H1 (cell line): ENCODE results near the gene SLC15A2. TPM values are rescaled to one million over a fixed set of nuclear protein-coding genes. Genes with fewer than 3 reads are reported as not detected.

ENCODE experiments used
- CTCF ChIA-PET: fragments of 300-600 bp; sonication (Branson Sonifier 250); formaldehyde crosslinking; loops from one replicate; lab custom pipeline; 2021; ENCODE audit not compliant: partially characterized antibody; lab: Charles Lee
- POLR2A ChIA-PET: fragments of 300-600 bp; sonication (Branson Sonifier 250); formaldehyde crosslinking; loops from one replicate; lab custom pipeline; 2021; ENCODE audit warnings: inconsistent platforms; ENCODE audit not compliant: partially characterized antibody; lab: Charles Lee
- DNase-seq, 2 experiments: peaks; one replicate each; pipeline versions ENCODE4 v3.0.0 to v3.0.0-alpha.2; 2010 to 2022; ENCODE audit warnings: low spot score in 2 of 2, low read depth in 1 of 2, mixed read lengths in 1 of 2
- FAIRE-seq: peaks from 2 replicates; lab custom pipeline; 2011; peaks lifted over from hg19 to GRCh38; lab: Jason Lieb, UNC
- H2AFZ ChIP-seq: 2 replicates; pipeline ENCODE4 v1.8.1; 2012; ENCODE audit warnings: low read length, inconsistent platforms
- H2AK5ac ChIP-seq: 2 replicates; pipeline ENCODE4 v1.6.1; 2013; ENCODE audit warnings: low read depth, low read length
- H2BK120ac ChIP-seq: replicated peaks from 2 replicates; pipeline ENCODE3; 2013; ENCODE audit warnings: low read depth, low read length, inconsistent platforms
- H2BK12ac ChIP-seq: 2 replicates; pipeline ENCODE4 v1.6.1; 2013; ENCODE audit warnings: low read depth, low read length
- H2BK15ac ChIP-seq: 2 replicates; pipeline ENCODE4 v1.6.1; 2013; ENCODE audit warnings: low read length
- H2BK20ac ChIP-seq: 2 replicates; pipeline ENCODE4 v1.6.1; 2013; ENCODE audit warnings: low read length
- H2BK5ac ChIP-seq: 2 replicates; pipeline ENCODE4 v1.6.1; 2013; ENCODE audit warnings: low read depth, low read length
- H3K14ac ChIP-seq: 2 replicates; pipeline ENCODE4 v1.6.1; 2013; ENCODE audit warnings: inconsistent platforms; ENCODE audit not compliant: insufficient read length
- H3K18ac ChIP-seq: 2 replicates; pipeline ENCODE4 v1.6.1; 2013; ENCODE audit warnings: low read length; ENCODE audit errors: extremely low read depth
- H3K23ac ChIP-seq: 2 replicates; pipeline ENCODE4 v1.6.1; 2013; ENCODE audit warnings: inconsistent platforms; ENCODE audit not compliant: insufficient read length
- H3K23me2 ChIP-seq: 2 replicates; pipeline ENCODE4 v1.6.1; 2013; ENCODE audit warnings: low read depth, low read length
- H3K27ac ChIP-seq: 2 replicates; pipeline ENCODE4 v1.6.1; 2011; ENCODE audit warnings: low read depth, low read length, inconsistent platforms
- H3K27me3 ChIP-seq, 4 experiments: replicated peaks in 1 of 4; 1 replicate in 1 of 4; 2 replicates in 3 of 4; pipeline versions ENCODE4 v1.6.1 to v1.8.1; 2011 to 2013; ENCODE audit warnings: low read length in 3 of 4, mild to moderate bottlenecking in 3 of 4, inconsistent platforms in 2 of 4, mixed read lengths in 2 of 4, moderate library complexity in 1 of 4; ENCODE audit not compliant: control insufficient read depth in 3 of 4, insufficient read depth in 3 of 4; ENCODE audit errors: extremely low read depth in 1 of 4
- H3K36me3 ChIP-seq, 4 experiments: 2 replicates each; pipeline versions ENCODE4 v1.6.1 to v1.8.1; 2011 to 2013; ENCODE audit warnings: mild to moderate bottlenecking in 4 of 4, low read length in 3 of 4, moderate library complexity in 2 of 4, control low read depth in 1 of 4, inconsistent platforms in 1 of 4; ENCODE audit not compliant: insufficient read depth in 4 of 4, control insufficient read depth in 2 of 4
- H3K4ac ChIP-seq: replicated peaks from 2 replicates; pipeline ENCODE3; 2013; ENCODE audit warnings: low read length, low read depth, mixed read lengths, inconsistent platforms; ENCODE audit not compliant: insufficient read length
- H3K4me1 ChIP-seq, 4 experiments: replicated peaks in 1 of 4; 1 replicate in 1 of 4; 2 replicates in 3 of 4; pipeline versions ENCODE4 v1.6.1 to v1.8.1; 2011 to 2013; ENCODE audit warnings: low read length in 3 of 4, inconsistent platforms in 2 of 4, mixed read lengths in 1 of 4; ENCODE audit not compliant: insufficient read depth in 4 of 4, control insufficient read depth in 3 of 4
- H3K4me2 ChIP-seq, 2 experiments: 2 replicates each; pipeline versions ENCODE4 v1.6.1 to v1.8.1; 2011 to 2013; ENCODE audit warnings: low read depth in 2 of 2, low read length in 2 of 2, control low read depth in 1 of 2, inconsistent platforms in 1 of 2, mild to moderate bottlenecking in 1 of 2; ENCODE audit not compliant: insufficient read depth in 1 of 2
- H3K4me3 ChIP-seq, 4 experiments: fragments of 200-600, 300-600 bp in 1 of 4; sonication (generic), shearing (Covaris generic), sonication (Bioruptor Twin) in 1 of 4; 2 replicates each; pipeline versions ENCODE4 v1.5.1 to v1.8.1; 2011 to 2016; ENCODE audit warnings: low read length in 4 of 4, low read depth in 3 of 4, control low read depth in 2 of 4, inconsistent platforms in 2 of 4, mild to moderate bottlenecking in 2 of 4, mixed read lengths in 1 of 4, moderate library complexity in 1 of 4; ENCODE audit not compliant: insufficient read depth in 2 of 4; ENCODE audit errors: extremely low read depth in 1 of 4
- H3K56ac ChIP-seq: replicated peaks from 2 replicates; pipeline ENCODE3; 2013; ENCODE audit warnings: low read depth, mild to moderate bottlenecking, mixed read lengths, low read length, inconsistent platforms; ENCODE audit not compliant: insufficient read length
- H3K79me1 ChIP-seq: 2 replicates; pipeline ENCODE4 v1.6.1; 2013; ENCODE audit warnings: low read depth, low read length, control low read depth
- H3K79me2 ChIP-seq, 2 experiments: 2 replicates each; pipeline versions ENCODE4 v1.6.1 to v1.8.1; 2012 to 2013; ENCODE audit warnings: low read length in 2 of 2, mild to moderate bottlenecking in 2 of 2, inconsistent platforms in 1 of 2; ENCODE audit not compliant: insufficient read depth in 2 of 2, control insufficient read depth in 1 of 2
- H3K9ac ChIP-seq, 4 experiments: replicated peaks in 1 of 4; 1 replicate in 1 of 4; 2 replicates in 3 of 4; pipeline versions ENCODE4 v1.6.1 to v1.8.1; 2011 to 2013; ENCODE audit warnings: low read depth in 3 of 4, low read length in 3 of 4, control low read depth in 2 of 4, mild to moderate bottlenecking in 2 of 4, moderate library complexity in 2 of 4, inconsistent platforms in 1 of 4; ENCODE audit errors: extremely low read depth in 1 of 4
- H3K9me3 ChIP-seq, 2 experiments: 2 replicates each; pipeline versions ENCODE4 v1.6.1 to v1.8.1; 2012 to 2013; ENCODE audit warnings: mild to moderate bottlenecking in 2 of 2, moderate library complexity in 2 of 2, control low read depth in 1 of 2, inconsistent platforms in 1 of 2, low read depth in 1 of 2, low read length in 1 of 2, mixed read lengths in 1 of 2; ENCODE audit not compliant: insufficient read depth in 2 of 2
- H4K20me1 ChIP-seq, 2 experiments: replicated peaks in 1 of 2; 2 replicates each; pipeline versions ENCODE3 to v1.8.1; 2011 to 2013; ENCODE audit warnings: inconsistent platforms in 2 of 2, low read length in 2 of 2, mild to moderate bottlenecking in 1 of 2; ENCODE audit not compliant: insufficient read depth in 2 of 2, control insufficient read depth in 1 of 2
- H4K5ac ChIP-seq: 2 replicates; pipeline ENCODE4 v1.6.1; 2013; ENCODE audit warnings: low read length, low read depth, mixed read lengths, inconsistent platforms; ENCODE audit not compliant: insufficient read length
- H4K8ac ChIP-seq: 2 replicates; pipeline ENCODE4 v1.8.0; 2013; ENCODE audit warnings: mild to moderate bottlenecking, moderate library complexity, low read length, inconsistent platforms; ENCODE audit not compliant: insufficient read depth; ENCODE audit errors: extremely low read depth
- H4K91ac ChIP-seq: replicated peaks from 2 replicates; pipeline ENCODE3; 2013; ENCODE audit warnings: low read length, mixed read lengths, inconsistent platforms; ENCODE audit not compliant: insufficient read length
- CHD1 ChIP-seq: IDR thresholded peaks from 2 replicates; pipeline ENCODE4 v1.6.1; 2012; ENCODE audit warnings: low read depth, low read length, improper control_type of control experiment
- FOSL1 ChIP-seq: IDR thresholded peaks from 2 replicates; pipeline ENCODE4 v1.6.1; 2011; ENCODE audit warnings: mild to moderate bottlenecking, low read depth, low read length, moderate library complexity; ENCODE audit not compliant: insufficient read depth
- POU5F1 ChIP-seq: IDR thresholded peaks from 2 replicates; pipeline ENCODE4 v1.6.1; 2011; ENCODE audit warnings: low read depth, mild to moderate bottlenecking, low read length, moderate library complexity
- RFX5 ChIP-seq: IDR thresholded peaks from 2 replicates; pipeline ENCODE4 v1.6.1; 2011; ENCODE audit warnings: low read depth, low read length, improper control_type of control experiment, borderline replicate concordance
- SIN3A ChIP-seq, 2 experiments: IDR thresholded peaks in 1 of 2; conservative IDR thresholded peaks in 1 of 2; 2 replicates each; pipeline ENCODE4 v1.6.1; 2011 to 2012; ENCODE audit warnings: low read length in 2 of 2, improper control_type of control experiment in 1 of 2, low read depth in 1 of 2, mild to moderate bottlenecking in 1 of 2
- SIRT6 ChIP-seq: IDR thresholded peaks from one replicate; pipeline ENCODE4 v1.7.1; 2012; ENCODE audit warnings: low read length, inconsistent platforms
- SP2 ChIP-seq: IDR thresholded peaks from 2 replicates; pipeline ENCODE4 v1.6.1; 2012; ENCODE audit warnings: mild to moderate bottlenecking, low read length, inconsistent platforms
- TAF7 ChIP-seq: optimal IDR thresholded peaks from 2 replicates; pipeline ENCODE3; 2011; ENCODE audit warnings: low read depth, mild to moderate bottlenecking, inconsistent platforms, low read length, moderate library complexity, borderline replicate concordance
- TEAD4 ChIP-seq: IDR thresholded peaks from 2 replicates; pipeline ENCODE4 v1.6.1; 2012; ENCODE audit warnings: low read depth, low read length, inconsistent platforms, mixed read lengths
- WGBS, 2 experiments: shearing (Covaris generic) in 1 of 2; methylation state at CpG; one replicate each; pipeline versions ENCODE4 v1.1.6 to v1.1.7; 2013 to 2015; ENCODE audit warnings: low lambda C conversion rate in 2 of 2, mixed read lengths in 2 of 2, inconsistent platforms in 1 of 2, low coverage in 1 of 2, missing lambda C conversion rate in 1 of 2; ENCODE audit not compliant: insufficient replicate concordance in 2 of 2, insufficient coverage in 1 of 2, insufficient read length in 1 of 2; ENCODE audit errors: extremely low coverage in 1 of 2, missing lambda C conversion rate in 1 of 2; 5-methylcytosine and 5-hydroxymethylcytosine counted together
- polyA plus RNA-seq, 7 experiments: library from polyadenylated mRNA; depleted of rRNA in 3 of 7; stranded (reverse) in 5 of 7; unstranded in 2 of 7; fragments of >200 nt in 5 of 7; fragments of 200-250 nt in 2 of 7; gene quantifications; 1 replicate in 5 of 7; 2 replicates in 1 of 7; 4 replicates in 1 of 7; pipeline versions ENCODE4 v1.2.1 to v1.2.3, GENCODE V29; 2011 to 2013; ENCODE audit warnings: missing spikeins in 2 of 7, mixed read lengths in 2 of 7
- total RNA-seq: library from RNA; stranded (reverse); fragmentation: NEBNext Ultra II Directional; extraction: Animal tissue kit (Norgen Biotek cat#: 25700); gene quantifications from 2 replicates; pipeline ENCODE4 v1.2.1, GENCODE V29; 2021

SLC15A2 gene
- total and polyA plus RNA-seq, 2 of the 8 experiments (the other 6 are each of a cell fraction or from before 2014, with no cell fraction given) = 2.0 to 3.6 TPM

DNA sequence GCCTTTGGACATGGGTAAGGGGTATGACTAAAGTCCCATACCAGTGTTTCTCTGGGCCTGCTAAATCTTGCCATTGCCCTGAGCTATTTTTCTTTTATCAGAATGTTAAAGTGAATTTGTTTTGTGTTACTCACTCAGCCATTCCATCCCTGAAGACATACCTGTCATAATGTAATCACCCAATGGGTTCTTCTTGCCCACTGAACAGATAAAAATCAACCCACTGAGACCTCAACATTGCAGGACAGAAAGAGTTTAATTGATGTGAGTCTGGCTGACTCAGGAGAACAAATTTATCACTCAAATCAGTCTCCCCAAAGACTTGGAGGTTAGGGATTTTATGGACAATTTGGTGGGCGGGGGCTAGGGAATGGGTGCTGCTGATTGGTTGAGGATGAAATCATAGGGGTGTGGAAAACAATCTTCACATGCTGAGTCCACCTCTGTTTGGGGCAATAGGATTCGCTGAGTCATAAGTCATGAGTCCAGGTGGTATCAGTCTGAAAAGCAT, 80.5 kb downstream of the SLC15A2 start:
- Histone ChIP-seq H3K4me3 (no peak overlapping the region), H2AK5ac (no peak overlapping the region), H2BK20ac (no peak overlapping the region), H3K27me3 (no peaks in the 10 kb centered on the region), H2BK15ac (no peak overlapping the region), H3K4me1 (peaks cover 0 to 4% (median 0%) of the 10 kb centered on the region in 4 experiments; a peak in 2 of 7 replicates), H3K36me3 (no peaks in the 10 kb centered on the region), H2AFZ (no peak overlapping the region), H2BK5ac (no peak overlapping the region), H3K9ac (no peak overlapping the region), H3K14ac (no peak overlapping the region), H3K18ac (no peak overlapping the region), H4K5ac (no peak overlapping the region), H4K8ac (no peak overlapping the region), H3K79me2 (no peaks in the 10 kb centered on the region), H3K4ac (no peak overlapping the region), H2BK12ac (no peak overlapping the region), H4K91ac (no peak overlapping the region), H4K20me1 (no peaks in the 10 kb centered on the region), H3K23ac (no peak overlapping the region), H2BK120ac (no peak overlapping the region), H3K9me3 (peaks cover 9 to 15% of the 10 kb centered on the region in 2 experiments; a peak in 3 of 4 replicates), H3K23me2 (no peaks in the 10 kb centered on the region), H3K79me1 (no peaks in the 10 kb centered on the region), H3K56ac (no peak overlapping the region), H3K4me2 (no peak overlapping the region), H3K27ac (no peak overlapping the region)
- POLR2A ChIA-PET = no interaction called here
- WGBS, 2 experiments = 82% methylated on average over 2 of the region's 2 CpGs; no CpG with 5 or more reads in 1 of the 2 experiments
- TF ChIP-seq RFX5 = no peak
- TF ChIP-seq TEAD4 = no peak
- no peak for TF ChIP-seq POU5F1
- no peak for TF ChIP-seq TAF7
- no peak for TF ChIP-seq FOSL1
- TF ChIP-seq SP2 = no peak
- no peak for TF ChIP-seq CHD1
- TF ChIP-seq SIN3A (conservative IDR thresholded peaks at IDR 0.05 in 1 of 2, IDR thresholded peaks at IDR 0.05 in 1 of 2; ENCODE audit: low read depth in 1 of 2, low read length in 2 of 2) = no peak
- TF ChIP-seq SIRT6 = no peak
- CTCF ChIA-PET = no interaction called here
- DNase-seq (no peak), FAIRE-seq (no peak)
